Measurements from ENCODE around the gene KIF23. TPM values are rescaled to one million over a fixed set of nuclear protein-coding genes. Genes with fewer than 3 reads are reported as not detected.

The KIF23 gene
- polyA plus RNA-seq, 1 donor (not counting 4 experiments of a cell fraction or from before 2014, with no cell fraction given): 28.8 TPM

GRCh38 chr15:69443032-69443611 lies 29.0 kb downstream of the KIF23 start:
- TF ChIP-seq, protein P1, sequence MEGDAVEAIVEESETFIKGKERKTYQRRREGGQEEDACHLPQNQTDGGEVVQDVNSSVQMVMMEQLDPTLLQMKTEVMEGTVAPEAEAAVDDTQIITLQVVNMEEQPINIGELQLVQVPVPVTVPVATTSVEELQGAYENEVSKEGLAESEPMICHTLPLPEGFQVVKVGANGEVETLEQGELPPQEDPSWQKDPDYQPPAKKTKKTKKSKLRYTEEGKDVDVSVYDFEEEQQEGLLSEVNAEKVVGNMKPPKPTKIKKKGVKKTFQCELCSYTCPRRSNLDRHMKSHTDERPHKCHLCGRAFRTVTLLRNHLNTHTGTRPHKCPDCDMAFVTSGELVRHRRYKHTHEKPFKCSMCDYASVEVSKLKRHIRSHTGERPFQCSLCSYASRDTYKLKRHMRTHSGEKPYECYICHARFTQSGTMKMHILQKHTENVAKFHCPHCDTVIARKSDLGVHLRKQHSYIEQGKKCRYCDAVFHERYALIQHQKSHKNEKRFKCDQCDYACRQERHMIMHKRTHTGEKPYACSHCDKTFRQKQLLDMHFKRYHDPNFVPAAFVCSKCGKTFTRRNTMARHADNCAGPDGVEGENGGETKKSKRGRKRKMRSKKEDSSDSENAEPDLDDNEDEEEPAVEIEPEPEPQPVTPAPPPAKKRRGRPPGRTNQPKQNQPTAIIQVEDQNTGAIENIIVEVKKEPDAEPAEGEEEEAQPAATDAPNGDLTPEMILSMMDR (optimal IDR thresholded peaks at IDR 0.05 in 1 of 3, IDR thresholded peaks at IDR 0.05 in 1 of 3, conservative IDR thresholded peaks at IDR 0.05 in 1 of 3; ENCODE audit: extremely low read depth in 1 of 3, insufficient read depth in 2 of 3, low read length in 3 of 3): no peak
- TF ChIP-seq EZH2 (IDR thresholded peaks at IDR 0.05; ENCODE audit: low read length): no peak
- DNase-seq (ENCODE audit: low read depth, low spot score) (no peak), FAIRE-seq (no peak)
- Histone ChIP-seq H3K4me2 (ENCODE audit: control insufficient read depth, extremely low read depth, insufficient read depth, low read depth, low read length) (no peak overlapping the region), H3K27ac (ENCODE audit: control insufficient read depth, insufficient read depth, low read length) (no peak overlapping the region), H3K4me1 (ENCODE audit: control insufficient read depth, extremely low read depth, insufficient read depth, low read length) (no peaks in the 10 kb centered on the region), H2AFZ (ENCODE audit: control insufficient read depth, low read length) (no peak overlapping the region), H3K79me2 (ENCODE audit: control insufficient read depth, insufficient read depth, low read length) (no peaks in the 10 kb centered on the region), H3K36me3 (ENCODE audit: control insufficient read depth in 2 of 2, extremely low read depth in 1 of 2, insufficient read depth in 2 of 2, low read length in 2 of 2) (peaks cover 9 to 37% of the 10 kb centered on the region in 2 experiments), H3K9me1 (ENCODE audit: control insufficient read depth, extremely low read depth, insufficient read depth, low read length) (no peaks in the 10 kb centered on the region), H3K9me3 (ENCODE audit: control insufficient read depth, low read depth, low read length) (no peaks in the 10 kb centered on the region), H3K4me3 (ENCODE audit: control insufficient read depth in 2 of 3, extremely low read depth in 1 of 3, insufficient read depth in 2 of 3, low read depth in 1 of 3, low read length in 3 of 3) (no peak overlapping the region), H3K9ac (ENCODE audit: control insufficient read depth, extremely low read depth, insufficient read depth, low read length) (no peak overlapping the region), H3K27me3 (ENCODE audit: control insufficient read depth, extremely low read depth, insufficient read depth, low read length) (no peaks in the 10 kb centered on the region), H4K20me1 (ENCODE audit: control insufficient read depth, extremely low read depth, insufficient read depth, low read length) (no peaks in the 10 kb centered on the region)
- dilution Hi-C loops (cut with MboI; ENCODE audit: extremely low pct_ligation_motif_present, low sequenced_read_pairs): no loop called here

GRCh38 chr15:69444686-69445085 lies 30.5 kb downstream of the KIF23 start:
- H3K4me2 ChIP-seq (ENCODE audit: control insufficient read depth, extremely low read depth, insufficient read depth, low read depth, low read length): no peak overlapping the region
- no peaks in the 10 kb centered on the region for H3K4me1 ChIP-seq (ENCODE audit: control insufficient read depth, extremely low read depth, insufficient read depth, low read length)
- no peak overlapping the region for H2AFZ ChIP-seq (ENCODE audit: control insufficient read depth, low read length)
- H4K20me1 ChIP-seq (ENCODE audit: control insufficient read depth, extremely low read depth, insufficient read depth, low read length): no peaks in the 10 kb centered on the region
- no peaks in the 10 kb centered on the region for H3K79me2 ChIP-seq (ENCODE audit: control insufficient read depth, insufficient read depth, low read length)
- H3K9me1 ChIP-seq (ENCODE audit: control insufficient read depth, extremely low read depth, insufficient read depth, low read length): no peaks in the 10 kb centered on the region
- no peaks in the 10 kb centered on the region for H3K9me3 ChIP-seq (ENCODE audit: control insufficient read depth, low read depth, low read length)
- H3K4me3 ChIP-seq (ENCODE audit: control insufficient read depth in 2 of 3, extremely low read depth in 1 of 3, insufficient read depth in 2 of 3, low read depth in 1 of 3, low read length in 3 of 3): no peak overlapping the region
- H3K27me3 ChIP-seq (ENCODE audit: control insufficient read depth, extremely low read depth, insufficient read depth, low read length): no peaks in the 10 kb centered on the region
- FAIRE-seq: no peak
- H3K27ac ChIP-seq (ENCODE audit: control insufficient read depth, insufficient read depth, low read length): no peak overlapping the region
- TF ChIP-seq, protein P1 (optimal IDR thresholded peaks at IDR 0.05 in 1 of 3, IDR thresholded peaks at IDR 0.05 in 1 of 3, conservative IDR thresholded peaks at IDR 0.05 in 1 of 3; ENCODE audit: extremely low read depth in 1 of 3, insufficient read depth in 2 of 3, low read length in 3 of 3): no peak
- no peak for TF ChIP-seq EZH2 (IDR thresholded peaks at IDR 0.05; ENCODE audit: low read length)
- dilution Hi-C loops (cut with MboI; ENCODE audit: extremely low pct_ligation_motif_present, low sequenced_read_pairs): no loop called here
- H3K9ac ChIP-seq (ENCODE audit: control insufficient read depth, extremely low read depth, insufficient read depth, low read length): no peak overlapping the region
- no peak for DNase-seq (ENCODE audit: low read depth, low spot score)
- H3K36me3 ChIP-seq (ENCODE audit: control insufficient read depth in 2 of 2, extremely low read depth in 1 of 2, insufficient read depth in 2 of 2, low read length in 2 of 2): peaks cover 9 to 36% of the 10 kb centered on the region in 2 experiments
